PC-9 (cell line): Measurements from ENCODE around the gene EFNA2. TPM values are rescaled to one million over a fixed set of nuclear protein-coding genes. Genes with fewer than 3 reads are reported as not detected.

Experiments
- BruUV-seq: library from RNA; stranded (reverse); fragments of 400-500 nt; replicated peaks from 2 replicates; lab custom pipeline; 2021; lab: Mats Ljungman, UMichigan
- CTCF ChIA-PET: fragments of 300-600 bp; sonication (Branson Sonifier 250); formaldehyde crosslinking; loops from one replicate; lab custom pipeline; 2022; ENCODE audit warnings: antibody characterized with exemption; lab: Charles Lee
- POLR2A ChIA-PET: fragments of 300-600 bp; sonication (Branson Sonifier 250); formaldehyde crosslinking; loops from one replicate; lab custom pipeline; 2022; ENCODE audit warnings: antibody characterized with exemption; ENCODE audit not compliant: unreplicated experiment; lab: Charles Lee
- DNase-seq, 2 experiments: peaks; one replicate each; pipeline versions ENCODE4 v3.0.0 to v3.0.0-alpha.2; 2015 to 2022; ENCODE audit warnings: mixed read lengths in 1 of 2
- H2AFZ ChIP-seq: fragments of 200-600 bp; sonication (generic); 2 replicates; pipeline ENCODE4 v1.8.1; 2017; ENCODE audit warnings: antibody characterized with exemption
- H3F3A ChIP-seq: fragments of 200-600 bp; sonication (generic); 2 replicates; pipeline ENCODE4 v1.8.1; 2017; ENCODE audit warnings: antibody characterized with exemption, mild to moderate bottlenecking, low read depth; ENCODE audit not compliant: insufficient read depth
- H3K27ac ChIP-seq: fragments of 200-600 bp; sonication (generic); 2 replicates; pipeline ENCODE4 v1.6.1; 2016; ENCODE audit warnings: mixed run types
- H3K27me3 ChIP-seq: fragments of 200-600 bp; sonication (generic); 2 replicates; pipeline ENCODE4 v1.6.1; 2016; ENCODE audit warnings: low read depth, mixed run types; ENCODE audit not compliant: insufficient read depth
- H3K36me3 ChIP-seq: fragments of 200-600 bp; sonication (generic); 2 replicates; pipeline ENCODE4 v1.6.1; 2016; ENCODE audit warnings: low read depth, mixed run types
- H3K4me1 ChIP-seq: fragments of 200-600 bp; sonication (generic); replicated peaks from 2 replicates; pipeline ENCODE4 v1.6.1; 2016; ENCODE audit warnings: mixed run types; ENCODE audit not compliant: insufficient read depth
- H3K4me2 ChIP-seq: fragments of 200-600 bp; sonication (generic); 2 replicates; pipeline ENCODE4 v1.6.1; 2017; ENCODE audit warnings: mixed run types
- H3K4me3 ChIP-seq: fragments of 200-600 bp; sonication (generic); 2 replicates; pipeline ENCODE4 v1.6.1; 2016; ENCODE audit warnings: mixed run types
- H3K79me2 ChIP-seq: fragments of 200-600 bp; sonication (generic); 2 replicates; pipeline ENCODE4 v1.6.1; 2017; ENCODE audit warnings: low read depth, mixed run types
- H3K9me2 ChIP-seq: fragments of 200-600 bp; sonication (generic); 2 replicates; pipeline ENCODE4 v1.8.1; 2017; ENCODE audit warnings: mild to moderate bottlenecking; ENCODE audit not compliant: insufficient read depth
- H3K9me3 ChIP-seq: fragments of 200-600 bp; sonication (generic); 2 replicates; pipeline ENCODE4 v1.8.1; 2016; ENCODE audit warnings: low read depth; ENCODE audit not compliant: insufficient read depth
- H4K20me1 ChIP-seq: fragments of 200-600 bp; sonication (generic); 2 replicates; pipeline ENCODE4 v1.8.1; 2017; ENCODE audit not compliant: insufficient read depth
- EZH2 ChIP-seq: fragments of 200-600 bp; sonication (generic); IDR thresholded peaks from 2 replicates; pipeline ENCODE4 v1.8.0; 2017; ENCODE audit warnings: antibody characterized with exemption, low read depth
- intact Hi-C: fragments of 100-400 bp; cut with micrococcal nuclease; formaldehyde crosslinking; loops from one replicate; pipeline ENCODE4 v1.10.0; 2022; ENCODE audit not compliant: unreplicated experiment
- total RNA-seq: library from RNA; stranded (reverse); gene quantifications from 2 replicates; pipeline ENCODE4 v1.2.3, GENCODE V29; 2021
- TF ChIP-seq, protein P1 (sequence below): fragments of 200-600 bp; sonication (generic); conservative IDR thresholded peaks from 2 replicates; pipeline ENCODE4 v1.6.1; 2017; ENCODE audit warnings: mixed run types, antibody characterized with exemption, mild to moderate bottlenecking, moderate library complexity

EFNA2 gene
- total RNA-seq, 1 experiment from 2014 or later, result not detected

DNA sequence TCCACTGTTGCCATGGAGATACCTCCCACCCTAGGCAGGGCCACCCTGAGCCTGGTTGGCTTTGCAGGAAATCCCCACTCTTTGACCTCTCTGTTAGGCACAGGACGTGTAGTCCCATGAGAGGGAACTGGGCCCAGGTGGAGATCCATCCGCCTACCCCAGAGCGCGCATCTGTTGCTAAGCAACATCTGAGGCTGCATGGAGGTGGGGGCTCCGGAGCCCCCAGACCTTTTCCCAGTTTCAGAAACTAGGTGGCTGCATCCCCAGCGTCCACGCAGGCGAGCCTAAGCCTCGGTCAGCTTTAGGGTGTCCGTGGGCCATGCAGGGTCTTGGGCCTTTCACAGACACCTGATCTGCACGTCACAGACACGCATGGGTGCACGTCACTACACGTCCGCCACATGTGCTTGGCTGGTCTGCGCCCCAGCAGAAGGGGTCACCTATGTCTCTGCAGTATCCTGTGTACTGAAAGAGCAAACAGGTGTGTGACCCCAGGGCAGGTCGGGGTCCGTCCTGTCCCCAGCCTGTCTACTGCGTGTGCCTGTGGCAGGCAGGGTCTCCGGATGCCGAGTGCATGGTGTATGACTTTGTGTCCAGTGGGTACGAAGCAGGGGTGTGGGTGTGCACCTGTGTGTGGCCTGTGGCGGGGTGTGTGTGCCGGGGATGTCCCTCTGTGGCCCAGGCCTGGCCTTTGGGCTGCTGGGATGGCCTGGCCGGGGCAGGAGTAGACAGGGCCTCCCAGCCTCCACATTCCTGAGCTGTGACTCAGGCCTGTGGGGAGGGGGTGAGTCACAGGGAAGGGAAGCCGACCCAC, 20.7 kb upstream of the EFNA2 start:
- Histone ChIP-seq H3K4me2 (peak overlapping the region; percentile 61), H3K4me1 (peaks cover 44% of the 10 kb centered on the region), H4K20me1 (no peaks in the 10 kb centered on the region), H3F3A (peaks cover 41% of the 10 kb centered on the region; the same call in 1 of the 2 replicates), H3K4me3 (no peak overlapping the region), H3K27me3 (no peaks in the 10 kb centered on the region), H3K27ac (no peak overlapping the region), H3K9me3 (no peaks in the 10 kb centered on the region), H3K79me2 (peaks cover 14% of the 10 kb centered on the region), H3K36me3 (no peaks in the 10 kb centered on the region), H3K9me2 (no peaks in the 10 kb centered on the region), H2AFZ (no peak overlapping the region)
- intact Hi-C loops, result no loop called here
- CTCF ChIA-PET, result interaction anchor here (5.0 kb wide), 1 partner anchor 21 kb away, joined by 76 read pairs; no protein-coding TSS in a partner anchor
- no TSS peak for BruUV-seq
- POLR2A ChIA-PET, result interaction anchor here (0.6 to 2.1 kb wide), 3 partner anchors 12 to 154 kb away, joined by 3 to 33 read pairs (median 5); no protein-coding TSS in a partner anchor
- DNase-seq, result peak; percentile 83 to 87
- TF ChIP-seq, protein P1, sequence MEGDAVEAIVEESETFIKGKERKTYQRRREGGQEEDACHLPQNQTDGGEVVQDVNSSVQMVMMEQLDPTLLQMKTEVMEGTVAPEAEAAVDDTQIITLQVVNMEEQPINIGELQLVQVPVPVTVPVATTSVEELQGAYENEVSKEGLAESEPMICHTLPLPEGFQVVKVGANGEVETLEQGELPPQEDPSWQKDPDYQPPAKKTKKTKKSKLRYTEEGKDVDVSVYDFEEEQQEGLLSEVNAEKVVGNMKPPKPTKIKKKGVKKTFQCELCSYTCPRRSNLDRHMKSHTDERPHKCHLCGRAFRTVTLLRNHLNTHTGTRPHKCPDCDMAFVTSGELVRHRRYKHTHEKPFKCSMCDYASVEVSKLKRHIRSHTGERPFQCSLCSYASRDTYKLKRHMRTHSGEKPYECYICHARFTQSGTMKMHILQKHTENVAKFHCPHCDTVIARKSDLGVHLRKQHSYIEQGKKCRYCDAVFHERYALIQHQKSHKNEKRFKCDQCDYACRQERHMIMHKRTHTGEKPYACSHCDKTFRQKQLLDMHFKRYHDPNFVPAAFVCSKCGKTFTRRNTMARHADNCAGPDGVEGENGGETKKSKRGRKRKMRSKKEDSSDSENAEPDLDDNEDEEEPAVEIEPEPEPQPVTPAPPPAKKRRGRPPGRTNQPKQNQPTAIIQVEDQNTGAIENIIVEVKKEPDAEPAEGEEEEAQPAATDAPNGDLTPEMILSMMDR, result no peak
- no peak for TF ChIP-seq EZH2

- Histone ChIP-seq H3K4me1 (peaks cover 40% of the 10 kb centered on the region), H3K79me2 (peaks cover 21% of the 10 kb centered on the region), H3K27ac (peak overlapping the region; percentile 49), H3K36me3 (no peaks in the 10 kb centered on the region), H4K20me1 (no peaks in the 10 kb centered on the region), H3K9me2 (no peaks in the 10 kb centered on the region), H3K9me3 (no peaks in the 10 kb centered on the region), H3K4me3 (peak overlapping the region; percentile 59; the same call in 1 of the 2 replicates), H3F3A (peaks cover 42% of the 10 kb centered on the region; the same call in 1 of the 2 replicates), H2AFZ (no peak overlapping the region), H3K27me3 (no peaks in the 10 kb centered on the region), H3K4me2 (peak overlapping the region; percentile 78)
- ChIA-PET CTCF (interaction anchor here (5.0 kb wide), 1 partner anchor 21 kb away, joined by 76 read pairs; no protein-coding TSS in a partner anchor), POLR2A (interaction anchor here (0.6 to 2.1 kb wide), 5 partner anchors 13 to 239 kb away, joined by 3 to 33 read pairs (median 7); no protein-coding TSS in a partner anchor)
- intact Hi-C loops, result loop anchor here (2.0 kb wide), 1 partner anchor 13 kb away; no protein-coding TSS in a partner anchor
- BruUV-seq, result no TSS peak
- peak in 1 of 2 experiments; percentile 43 for DNase-seq
- TF ChIP-seq, protein P1, result no peak
- no peak for TF ChIP-seq EZH2
These were observed 20.0 kb upstream of the EFNA2 start for GRCh38 chr19:1265615-1266128.
